Activated naive CD8-positive, alpha-beta T cell treated with anti-CD3 and anti-CD28 coated beads for 36 hours (primary cell): Measurements from ENCODE around the gene KIF4A. TPM values are rescaled to one million over a fixed set of nuclear protein-coding genes. Genes with fewer than 3 reads are reported as not detected.
A peak's percentile ranks its signal among the peaks of the same experiment; 100 is the strongest.
"Not testable (repeated sequence)": the region's sequence is repeated elsewhere in the genome, so short reads cannot be mapped to it uniquely, and the experiment has no call there.

ENCODE experiments used
- DNase-seq: peaks from one replicate; pipeline ENCODE4 v3.0.0; 2021
- H3K27ac Mint-ChIP-seq: one replicate; pipeline ENCODE4 v1.8.0; 2022; ENCODE audit warnings: mild to moderate bottlenecking, moderate library complexity, mixed read lengths
- H3K27me3 Mint-ChIP-seq: one replicate; pipeline ENCODE4 v1.8.0; 2022; ENCODE audit warnings: mild to moderate bottlenecking, mixed read lengths
- H3K36me3 Mint-ChIP-seq: one replicate; pipeline ENCODE4 v1.8.0; 2021; ENCODE audit warnings: mild to moderate bottlenecking, mixed read lengths
- H3K4me1 Mint-ChIP-seq: one replicate; pipeline ENCODE4 v1.8.0; 2021; ENCODE audit warnings: mixed read lengths
- H3K4me3 Mint-ChIP-seq: one replicate; pipeline ENCODE4 v1.8.0; 2022; ENCODE audit warnings: mild to moderate bottlenecking, moderate library complexity, mixed read lengths
- H3K9me3 Mint-ChIP-seq: one replicate; pipeline ENCODE4 v1.8.0; 2022; ENCODE audit warnings: mixed read lengths
- total RNA-seq, 2 experiments: library from RNA; stranded (reverse); gene quantifications; one replicate each; pipeline ENCODE4 v1.2.3, GENCODE V29; 2021

The KIF4A gene
- total RNA-seq, 2 experiments from 2014 or later = 22.4 to 23.9 TPM

- Mint-ChIP-seq H3K4me3 (no peak overlapping the region), H3K4me1 (no peaks in the 10 kb centered on the region), H3K27ac (no peak overlapping the region), H3K27me3 (no peaks in the 10 kb centered on the region), H3K9me3 (no peaks in the 10 kb centered on the region), H3K36me3 (peaks cover 1% of the 10 kb centered on the region)
- no peak for DNase-seq
These were observed 25.1 kb upstream of the KIF4A start for GRCh38 chrX:70264784-70265183.

- no peaks in the 10 kb centered on the region for H3K4me1 Mint-ChIP-seq
- no peak for DNase-seq
- H3K36me3 Mint-ChIP-seq = peaks cover 1% of the 10 kb centered on the region
- no peaks in the 10 kb centered on the region for H3K9me3 Mint-ChIP-seq
- no peak within 1 kb of the TSS for H3K27ac Mint-ChIP-seq
- no peak within 1 kb of the TSS for H3K4me3 Mint-ChIP-seq
- H3K27me3 Mint-ChIP-seq = no peaks in the 10 kb centered on the region
These were observed 21.9 kb upstream of the KIF4A start, which contains the start of gene ARR3 for GRCh38 chrX:70268034-70268433. Gene ARR3 (plus strand): TSS chrX:70268334. CDS start chrX:70269386, 1,052 bp downstream.

GRCh38 chrX:70274029-70274428, 15.9 kb upstream of the KIF4A start:
- not testable (repeated sequence) for H3K27ac Mint-ChIP-seq, H3K4me3 Mint-ChIP-seq, H3K4me1 Mint-ChIP-seq, H3K36me3 Mint-ChIP-seq, H3K9me3 Mint-ChIP-seq, DNase-seq, H3K27me3 Mint-ChIP-seq

GRCh38 chrX:70279081-70279480, 10.8 kb upstream of the KIF4A start:
- DNase-seq = no peak
- H3K27ac Mint-ChIP-seq = no peak overlapping the region
- no peaks in the 10 kb centered on the region for H3K9me3 Mint-ChIP-seq
- peaks cover 11% of the 10 kb centered on the region for H3K36me3 Mint-ChIP-seq
- no peak overlapping the region for H3K4me3 Mint-ChIP-seq
- H3K27me3 Mint-ChIP-seq = no peaks in the 10 kb centered on the region
- no peaks in the 10 kb centered on the region for H3K4me1 Mint-ChIP-seq

- peaks cover 11% of the 10 kb centered on the region for H3K36me3 Mint-ChIP-seq
- no peaks in the 10 kb centered on the region for H3K27me3 Mint-ChIP-seq
- H3K9me3 Mint-ChIP-seq = no peaks in the 10 kb centered on the region
- H3K27ac Mint-ChIP-seq = no peak overlapping the region
- H3K4me3 Mint-ChIP-seq = no peak overlapping the region
- H3K4me1 Mint-ChIP-seq = no peaks in the 10 kb centered on the region
- DNase-seq = no peak
These were observed 9.3 kb upstream of the KIF4A start for GRCh38 chrX:70280573-70280972.

- Mint-ChIP-seq H3K36me3 (peaks cover 18% of the 10 kb centered on the region), H3K4me1 (no peaks in the 10 kb centered on the region), H3K27ac (no peak within 1 kb of the TSS), H3K4me3 (no peak within 1 kb of the TSS), H3K27me3 (no peaks in the 10 kb centered on the region), H3K9me3 (no peaks in the 10 kb centered on the region)
- DNase-seq = no peak
These were observed 8.0 kb upstream of the KIF4A start, which contains the start of gene RAB41 for GRCh38 chrX:70281951-70282350. Gene RAB41 (plus strand): TSS chrX:70282172. CDS start chrX:70282218, 46 bp downstream.

- Mint-ChIP-seq H3K27me3 (no peaks in the 10 kb centered on the region), H3K4me3 (peak overlapping the region; percentile 90), H3K9me3 (no peaks in the 10 kb centered on the region), H3K4me1 (peaks cover 9% of the 10 kb centered on the region), H3K27ac (peak overlapping the region; percentile 86), H3K36me3 (peaks cover 9% of the 10 kb centered on the region)
- no peak for DNase-seq
These were observed 624 bp upstream of the KIF4A start for GRCh38 chrX:70289168-70289792.

- Mint-ChIP-seq H3K27me3 (no peaks in the 10 kb centered on the region), H3K4me3 (no peak overlapping the region), H3K9me3 (no peaks in the 10 kb centered on the region), H3K4me1 (peaks cover 9% of the 10 kb centered on the region), H3K36me3 (peaks cover 4% of the 10 kb centered on the region), H3K27ac (no peak overlapping the region)
- DNase-seq = no peak
These were observed 2.9 kb downstream of the KIF4A start for GRCh38 chrX:70292788-70293187.

- no peak for DNase-seq
- peaks cover 9% of the 10 kb centered on the region for H3K4me1 Mint-ChIP-seq
- H3K9me3 Mint-ChIP-seq = no peaks in the 10 kb centered on the region
- H3K27me3 Mint-ChIP-seq = no peaks in the 10 kb centered on the region
- H3K4me3 Mint-ChIP-seq = no peak overlapping the region
- peaks cover 4% of the 10 kb centered on the region for H3K36me3 Mint-ChIP-seq
- no peak overlapping the region for H3K27ac Mint-ChIP-seq
These were observed 3.7 kb downstream of the KIF4A start for GRCh38 chrX:70293621-70294020.

GRCh38 chrX:70301716-70302115, 11.8 kb downstream of the KIF4A start:
- Mint-ChIP-seq H3K27me3 (no peaks in the 10 kb centered on the region), H3K4me3 (no peak overlapping the region), H3K36me3 (peaks cover 23% of the 10 kb centered on the region), H3K4me1 (no peaks in the 10 kb centered on the region), H3K27ac (no peak overlapping the region), H3K9me3 (peaks cover 1% of the 10 kb centered on the region)
- DNase-seq = no peak

GRCh38 chrX:70313503-70313902, 23.6 kb downstream of the KIF4A start:
- H3K27ac Mint-ChIP-seq = no peak overlapping the region
- H3K4me3 Mint-ChIP-seq = no peak overlapping the region
- H3K4me1 Mint-ChIP-seq = no peaks in the 10 kb centered on the region
- DNase-seq = no peak
- peaks cover 10% of the 10 kb centered on the region for H3K36me3 Mint-ChIP-seq
- H3K9me3 Mint-ChIP-seq = no peaks in the 10 kb centered on the region
- H3K27me3 Mint-ChIP-seq = no peaks in the 10 kb centered on the region

- Mint-ChIP-seq H3K4me3 (no peak overlapping the region), H3K9me3 (no peaks in the 10 kb centered on the region), H3K27ac (no peak overlapping the region), H3K4me1 (no peaks in the 10 kb centered on the region), H3K36me3 (peaks cover 4% of the 10 kb centered on the region), H3K27me3 (no peaks in the 10 kb centered on the region)
- DNase-seq = no peak
These were observed 32.9 kb downstream of the KIF4A start for GRCh38 chrX:70322784-70323183.

- H3K9me3 Mint-ChIP-seq, H3K4me1 Mint-ChIP-seq, H3K27me3 Mint-ChIP-seq, H3K4me3 Mint-ChIP-seq, H3K36me3 Mint-ChIP-seq, DNase-seq, H3K27ac Mint-ChIP-seq: not testable (repeated sequence)
These were observed 33.7 kb downstream of the KIF4A start for GRCh38 chrX:70323628-70324027.

- Mint-ChIP-seq H3K9me3 (no peaks in the 10 kb centered on the region), H3K36me3 (peaks cover 4% of the 10 kb centered on the region), H3K4me1 (no peaks in the 10 kb centered on the region), H3K4me3 (no peak overlapping the region), H3K27ac (no peak overlapping the region), H3K27me3 (no peaks in the 10 kb centered on the region)
- no peak for DNase-seq
These were observed 34.4 kb downstream of the KIF4A start for GRCh38 chrX:70324326-70324725.

- H3K4me1 Mint-ChIP-seq = peaks cover 4% of the 10 kb centered on the region
- H3K4me3 Mint-ChIP-seq = no peak overlapping the region
- H3K27ac Mint-ChIP-seq = no peak overlapping the region
- peaks cover 20% of the 10 kb centered on the region for H3K36me3 Mint-ChIP-seq
- no peaks in the 10 kb centered on the region for H3K27me3 Mint-ChIP-seq
- H3K9me3 Mint-ChIP-seq = no peaks in the 10 kb centered on the region
- no peak for DNase-seq
These were observed 41.3 kb downstream of the KIF4A start for GRCh38 chrX:70331161-70331560.

- Mint-ChIP-seq H3K27me3 (no peaks in the 10 kb centered on the region), H3K9me3 (no peaks in the 10 kb centered on the region), H3K27ac (no peak overlapping the region), H3K36me3 (peaks cover 21% of the 10 kb centered on the region), H3K4me1 (peaks cover 10% of the 10 kb centered on the region), H3K4me3 (no peak overlapping the region)
- no peak for DNase-seq
These were observed 42.7 kb downstream of the KIF4A start for GRCh38 chrX:70332600-70332999.
